HG02840 (cell line): ENCODE data around the gene SLC35A4.

Experiments used
- ATAC-seq: cut with Tn5 transposase; IDR thresholded peaks from one replicate; pipeline ENCODE4 v1.9.1; 2021; ENCODE audit warnings: mild to moderate bottlenecking, moderate library complexity, moderate number of reproducible peaks; ENCODE audit not compliant: unreplicated experiment, low FRiP score

Gene SLC35A4, protein sequence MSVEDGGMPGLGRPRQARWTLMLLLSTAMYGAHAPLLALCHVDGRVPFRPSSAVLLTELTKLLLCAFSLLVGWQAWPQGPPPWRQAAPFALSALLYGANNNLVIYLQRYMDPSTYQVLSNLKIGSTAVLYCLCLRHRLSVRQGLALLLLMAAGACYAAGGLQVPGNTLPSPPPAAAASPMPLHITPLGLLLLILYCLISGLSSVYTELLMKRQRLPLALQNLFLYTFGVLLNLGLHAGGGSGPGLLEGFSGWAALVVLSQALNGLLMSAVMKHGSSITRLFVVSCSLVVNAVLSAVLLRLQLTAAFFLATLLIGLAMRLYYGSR

DNA sequence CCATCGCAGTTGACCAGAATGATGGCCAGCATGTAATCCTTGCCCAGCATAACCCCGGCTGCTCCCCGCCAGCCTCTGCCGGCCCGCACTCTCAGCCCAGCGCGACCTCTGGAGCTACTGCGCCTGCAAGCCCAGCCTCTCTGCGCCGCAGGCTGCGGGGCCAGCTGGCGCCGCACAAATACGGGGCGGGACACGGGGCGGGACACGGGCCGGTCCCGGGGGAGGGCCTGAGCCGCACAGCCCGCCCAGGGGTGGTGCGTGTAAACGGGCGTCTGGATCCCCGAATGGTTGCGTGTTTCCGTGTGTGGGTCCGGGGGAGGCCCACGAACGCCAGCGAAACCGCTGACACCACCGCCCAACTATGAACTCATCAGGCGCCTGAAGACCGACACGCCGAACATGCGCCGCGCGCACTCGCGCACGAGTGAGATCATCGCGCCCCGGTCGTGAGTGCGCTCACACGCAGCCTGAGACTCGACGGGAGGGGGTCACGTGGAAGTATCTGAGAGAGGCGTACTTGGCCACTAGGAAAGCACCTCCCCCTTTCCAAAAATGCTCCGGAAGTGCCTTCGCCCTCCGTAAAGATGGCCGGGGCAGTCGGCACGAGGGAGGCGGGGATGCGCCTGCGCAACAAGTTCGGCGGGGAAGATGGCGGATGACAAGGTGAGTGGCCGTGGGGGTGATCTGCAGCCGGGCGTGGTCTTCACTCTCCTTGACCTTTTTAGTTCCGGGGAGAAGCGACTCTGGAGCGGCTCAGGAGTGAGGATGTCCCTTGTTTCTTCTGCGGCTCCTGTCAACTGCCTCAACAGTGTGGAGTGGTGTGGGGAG, at the start of gene SLC35A4, which contains the start of gene APBB3:
SLC35A4 (plus strand) TSS at position 633 of the 828 bp plus-strand sequence. CDS start 2,342 bp downstream, outside the sequence.
APBB3 (minus strand) TSS at position 403 of the 828 bp plus-strand sequence; CDS start at position 50, 353 bp downstream.
- peak; percentile 91 for ATAC-seq

- ATAC-seq = no peak
These were observed 40.6 kb upstream of the SLC35A4 start for GRCh38 chr5:140524003-140524402.

GRCh38 chr5:140540227-140540626, 24.4 kb upstream of the SLC35A4 start:
- ATAC-seq = no peak

- no peak for ATAC-seq
These were observed 21.7 kb upstream of the SLC35A4 start for GRCh38 chr5:140542972-140543371.

DNA sequence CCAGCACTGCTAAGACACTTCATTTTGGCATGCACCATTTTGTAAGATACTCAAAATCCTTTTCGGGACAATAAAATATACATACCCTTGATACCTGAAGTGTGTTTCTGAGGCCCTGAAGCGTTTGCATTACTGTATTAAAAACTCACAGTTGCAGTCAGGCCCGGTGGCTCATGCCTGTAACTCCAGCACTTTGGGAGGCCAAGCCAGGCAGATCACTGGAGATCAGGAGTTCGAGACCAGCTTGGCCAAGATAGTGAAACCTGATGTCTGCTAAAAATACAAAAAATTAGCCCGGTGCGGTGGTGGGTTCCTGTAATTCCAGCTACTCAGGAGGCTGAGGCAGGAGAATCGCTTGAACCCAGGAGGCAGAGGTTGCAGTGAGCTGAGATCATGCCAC, 19.6 kb upstream of the SLC35A4 start:
- no peak for ATAC-seq

DNA sequence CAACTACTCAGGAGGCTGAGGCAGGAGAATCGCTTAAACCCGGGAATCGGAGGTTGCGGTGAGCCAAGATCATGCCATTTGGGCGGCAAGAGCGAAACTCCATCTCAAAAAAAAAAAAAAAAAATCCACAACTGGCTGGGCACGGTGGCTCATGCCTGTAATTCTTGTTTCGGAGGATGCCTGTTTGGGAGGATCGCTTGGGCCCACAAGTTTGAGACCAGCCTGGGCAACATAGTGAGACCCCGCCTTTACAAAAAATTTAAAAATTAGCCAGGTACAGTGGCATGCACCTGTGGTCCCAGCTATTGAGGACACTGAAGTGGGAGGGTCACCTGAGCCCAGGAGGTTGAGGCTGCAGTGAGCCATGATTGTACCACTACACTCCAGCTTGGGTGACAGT, 19.0 kb upstream of the SLC35A4 start:
- no peak for ATAC-seq

DNA sequence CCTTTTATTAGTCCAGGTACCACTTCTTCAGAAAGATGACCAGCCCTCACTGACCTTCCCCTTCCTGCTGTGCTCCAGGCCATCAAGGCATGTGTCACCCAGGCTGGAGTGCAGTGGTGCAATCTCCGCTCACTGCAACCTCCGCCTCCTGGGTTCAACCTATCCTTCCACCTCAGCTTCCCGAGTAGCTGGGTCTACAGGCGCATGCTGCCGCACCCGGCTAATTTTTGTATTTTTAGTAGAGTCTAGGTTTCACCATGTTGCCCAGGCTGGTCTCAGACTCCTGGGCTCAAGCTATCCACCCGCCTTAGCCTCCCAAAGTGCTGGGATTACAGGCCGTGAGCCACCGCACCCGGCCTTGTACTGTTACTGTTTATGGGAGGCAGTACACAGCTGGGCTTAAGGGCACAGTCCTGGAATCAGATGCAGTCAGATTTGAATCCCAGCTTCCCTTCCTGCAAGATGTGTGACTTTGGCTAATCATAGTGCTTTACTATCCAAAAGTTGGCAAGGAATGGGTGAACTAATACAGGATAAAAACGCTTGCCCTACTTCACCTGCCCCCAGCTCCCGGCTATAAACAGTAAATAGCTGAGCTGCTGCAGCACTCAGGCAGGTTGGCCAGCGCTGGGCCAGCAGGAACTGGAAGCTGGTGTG, 17.6 kb upstream of the SLC35A4 start:
- ATAC-seq = no peak

DNA sequence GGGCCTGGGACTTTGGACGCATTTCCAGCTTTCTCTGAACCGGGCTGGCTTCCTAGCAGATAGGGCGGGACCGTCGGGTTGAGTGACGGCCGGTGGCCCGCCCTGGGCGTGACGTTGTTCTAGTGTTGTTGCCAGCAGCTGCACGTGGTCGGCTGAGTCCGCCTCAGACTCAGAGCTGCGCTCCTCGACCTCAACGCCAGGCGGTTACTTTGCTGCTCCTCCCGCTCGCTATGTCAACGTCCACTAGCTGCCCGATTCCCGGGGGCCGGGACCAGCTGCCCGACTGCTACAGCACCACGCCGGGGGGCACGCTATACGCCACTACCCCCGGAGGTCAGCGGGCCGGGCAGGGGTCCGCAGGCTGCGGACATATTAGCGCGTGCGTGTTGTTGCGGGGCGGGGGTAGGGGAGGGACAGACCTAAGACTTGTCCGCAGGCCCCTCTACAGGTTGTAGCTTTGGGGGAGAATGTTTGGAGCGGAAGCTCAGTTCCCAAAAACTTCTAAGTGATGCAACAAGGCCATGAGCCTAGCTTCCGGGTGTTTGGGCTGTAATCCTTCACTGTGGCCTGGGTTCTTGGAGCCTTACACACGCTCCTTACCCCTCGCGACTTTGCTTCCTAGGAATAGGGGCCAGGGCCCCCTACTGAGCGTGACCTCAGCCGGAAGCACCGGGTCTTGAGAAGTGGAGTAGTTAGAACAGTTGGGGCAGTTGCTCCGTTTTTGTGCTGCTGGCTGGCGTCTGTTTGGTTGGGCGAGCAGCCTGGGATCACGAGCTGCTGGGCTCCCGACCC, 16.9 kb upstream of the SLC35A4 start, which contains the start of gene EIF4EBP3:
EIF4EBP3 (plus strand) TSS at position 155 of the 792 bp plus-strand sequence; CDS start at position 231, 76 bp downstream.
- peak; percentile 99 for ATAC-seq

- no peak for ATAC-seq
These were observed 16.3 kb upstream of the SLC35A4 start for GRCh38 chr5:140548300-140548688.

DNA sequence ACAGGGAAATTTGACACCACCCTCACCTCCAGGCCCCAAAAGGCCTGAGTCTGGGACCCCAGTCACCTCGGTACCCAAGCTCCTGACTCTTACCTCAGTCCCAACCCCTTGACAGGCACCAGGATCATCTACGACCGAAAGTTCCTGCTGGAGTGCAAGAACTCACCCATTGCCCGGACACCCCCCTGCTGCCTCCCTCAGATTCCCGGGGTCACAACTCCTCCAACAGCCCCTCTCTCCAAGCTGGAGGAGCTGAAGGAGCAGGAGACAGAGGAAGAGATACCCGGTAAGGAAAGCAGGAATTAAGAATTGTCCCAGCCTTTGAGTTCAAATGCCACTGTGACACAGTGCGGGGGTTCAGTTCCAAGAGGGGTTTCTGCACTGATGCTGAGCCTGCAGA, 15.8 kb upstream of the SLC35A4 start:
- ATAC-seq = no peak

GRCh38 chr5:140549237-140550144, 15.1 kb upstream of the SLC35A4 start:
- no peak for ATAC-seq

DNA sequence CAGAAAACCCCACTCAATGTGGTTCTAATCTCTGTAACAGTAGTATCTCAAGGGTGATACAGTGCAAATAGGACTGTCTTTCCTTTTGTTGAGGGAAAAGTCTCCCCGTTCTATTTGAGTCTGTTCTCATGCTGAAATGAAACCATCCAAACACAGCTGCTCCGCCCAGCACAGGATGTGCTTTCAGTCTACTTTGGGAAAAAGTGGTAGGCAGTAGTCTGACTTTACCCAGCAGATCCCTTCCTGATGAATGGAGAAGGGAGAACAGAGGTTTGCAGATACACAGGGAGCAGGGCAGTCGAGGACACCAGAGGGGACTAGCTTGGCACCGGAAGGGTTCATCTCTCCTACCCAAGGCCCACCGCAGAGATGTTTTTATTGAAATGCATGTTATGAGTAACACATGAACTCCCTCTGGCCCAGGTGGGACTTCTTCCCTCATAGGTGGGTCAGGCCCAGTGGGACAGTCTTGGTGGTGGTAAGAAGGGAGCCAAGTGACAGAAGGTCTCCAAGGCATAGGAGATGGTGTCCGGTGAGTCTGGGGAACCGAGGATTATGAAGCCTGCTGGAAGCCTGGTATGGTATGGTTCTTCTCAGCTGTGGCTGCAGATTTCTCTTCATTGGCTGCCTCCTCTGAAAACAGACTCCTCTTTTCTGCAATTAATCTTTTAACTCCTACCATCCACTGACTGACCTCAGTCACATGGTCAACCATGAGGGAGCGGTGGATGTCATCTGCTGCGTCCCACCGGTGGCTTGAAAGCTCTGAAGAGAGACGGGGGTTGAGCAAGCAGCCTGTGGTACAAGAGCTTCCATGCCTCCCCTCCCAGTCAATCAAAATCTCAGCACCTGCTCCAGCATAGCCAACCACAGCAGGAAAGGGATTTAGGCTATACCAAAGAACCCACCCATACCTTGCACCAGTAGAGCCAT, 14.2 kb upstream of the SLC35A4 start:
- ATAC-seq = no peak

DNA sequence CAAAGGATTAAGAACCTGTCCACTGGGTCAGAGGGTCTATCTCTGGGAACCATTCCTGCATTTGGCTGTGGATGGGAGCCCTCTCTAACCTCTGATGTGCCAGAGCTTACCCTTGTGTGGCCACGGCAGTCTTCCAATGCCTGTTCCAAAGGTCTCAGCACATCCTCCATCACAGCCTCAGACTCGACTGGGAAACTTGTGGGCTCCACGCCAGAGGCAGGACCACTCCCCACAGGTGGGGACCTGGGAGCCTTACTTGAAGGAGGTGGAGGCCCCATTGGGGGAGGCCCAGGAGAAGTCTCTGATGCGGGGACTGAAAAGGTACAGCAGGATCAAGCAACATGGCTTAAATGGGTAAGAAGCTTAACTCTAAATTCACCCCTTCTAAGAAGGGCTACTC, 12.8 kb upstream of the SLC35A4 start:
- no peak for ATAC-seq

GRCh38 chr5:140553657-140554056, 11.0 kb upstream of the SLC35A4 start:
- no peak for ATAC-seq

- no peak for ATAC-seq
These were observed 10.2 kb upstream of the SLC35A4 start for GRCh38 chr5:140554454-140554853.

GRCh38 chr5:140555747-140556312, 8.8 kb upstream of the SLC35A4 start:
- no peak for ATAC-seq

DNA sequence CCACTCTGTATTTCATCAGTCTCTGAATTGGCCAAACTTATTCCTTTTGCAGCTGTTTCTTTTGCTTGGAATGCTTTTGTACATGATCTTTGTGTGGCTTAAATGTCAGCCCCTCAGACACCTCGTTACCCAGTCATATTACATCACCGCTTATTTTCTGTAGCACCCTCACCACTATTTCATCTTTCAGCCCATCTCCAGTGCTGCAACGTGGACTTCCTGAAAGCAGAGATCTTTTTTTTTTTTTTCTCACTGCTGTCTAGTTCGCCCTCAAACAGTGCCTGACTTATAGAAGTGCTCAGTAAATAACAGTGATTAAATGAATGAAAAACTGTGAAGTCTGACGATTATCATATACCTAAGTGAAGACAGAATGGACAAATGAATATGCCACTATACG, 8.2 kb upstream of the SLC35A4 start:
- no peak for ATAC-seq
